GM12892 (cell line): ENCODE data around the gene THOC6.

Source experiments
- POLR2A ChIP-seq: IDR thresholded peaks from 2 replicates; pipeline ENCODE4 v1.6.1; 2011; ENCODE audit warnings: low read depth, low read length, control low read depth
- POLR2AphosphoS5 ChIP-seq: IDR thresholded peaks from 2 replicates; pipeline ENCODE4 v1.6.1; 2011; ENCODE audit warnings: low read depth, low read length, control low read depth
- TAF1 ChIP-seq: IDR thresholded peaks from 2 replicates; pipeline ENCODE4 v1.6.1; 2011; ENCODE audit warnings: low read depth, mild to moderate bottlenecking, control low read depth, low read length, borderline replicate concordance

DNA sequence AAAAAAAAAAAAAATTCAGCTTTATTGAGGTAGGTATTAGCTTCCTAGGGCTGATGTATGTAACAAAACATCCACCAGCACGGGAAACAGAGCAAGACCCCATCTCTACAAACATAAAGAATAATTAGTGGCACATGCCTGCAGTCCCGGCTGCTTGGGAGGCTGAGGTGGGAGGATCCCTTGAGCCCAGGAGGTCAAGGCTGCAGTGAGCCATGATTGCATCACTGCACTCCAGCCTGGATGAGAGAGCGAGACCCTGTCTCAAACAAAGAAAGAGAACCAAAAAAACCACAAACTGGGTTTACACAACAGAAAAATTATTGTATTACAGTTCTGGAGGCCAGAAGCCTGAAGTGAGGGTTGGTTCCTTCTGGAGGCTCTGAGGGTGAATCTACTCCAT lies 18.5 kb downstream of the THOC6 start:
- TF ChIP-seq POLR2A (no peak), POLR2AphosphoS5 (no peak), TAF1 (no peak)
